GM21529 (cell line): ENCODE results near the gene ARHGAP26.

Experiments used
- ATAC-seq: cut with Tn5 transposase; IDR thresholded peaks from one replicate; pipeline ENCODE4 v1.9.1; 2021; ENCODE audit not compliant: unreplicated experiment

ARHGAP26 gene

GRCh38 chr5:143225511-143225910 is 455.3 kb downstream of the ARHGAP26 start:
- ATAC-seq = no peak

DNA sequence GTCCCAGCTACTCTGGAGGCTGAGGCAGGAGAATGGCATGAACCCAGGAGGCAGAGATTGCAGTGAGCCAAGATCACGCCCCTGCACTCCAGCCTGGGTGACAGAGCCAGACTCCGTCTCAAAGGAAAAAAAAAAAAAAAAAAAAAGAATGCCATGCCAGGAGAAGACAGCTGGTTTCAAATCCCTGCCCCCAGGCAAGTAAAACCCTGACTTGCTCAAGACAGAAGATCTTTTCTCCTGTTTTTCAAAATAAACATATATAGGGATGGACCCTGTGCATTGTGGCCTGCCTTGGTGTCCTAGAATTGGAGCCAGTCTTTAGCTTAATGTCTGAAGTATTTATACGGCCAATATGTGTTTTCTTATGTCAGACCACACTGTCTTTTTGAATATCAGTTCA is 456.2 kb downstream of the ARHGAP26 start:
- no peak for ATAC-seq

DNA sequence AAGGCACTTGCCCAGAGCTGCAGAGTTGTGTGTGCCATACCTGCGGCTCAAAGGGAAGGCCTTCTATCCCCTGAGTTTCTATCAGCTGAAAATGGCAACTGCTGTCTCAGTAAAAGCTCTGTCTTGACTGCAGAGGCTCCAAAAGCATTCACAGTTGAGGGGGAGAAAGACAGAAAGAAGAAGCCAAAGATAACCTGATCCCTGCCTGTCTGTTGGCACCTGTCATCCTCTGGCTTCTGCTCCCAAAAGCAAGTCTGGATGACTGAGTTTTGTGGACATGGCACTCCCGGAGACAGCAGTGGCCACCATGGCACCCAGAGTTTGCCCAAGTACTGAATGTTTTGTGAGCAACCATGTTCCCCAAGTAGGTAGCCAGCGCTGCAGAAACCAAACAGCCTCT is 456.7 kb downstream of the ARHGAP26 start:
- ATAC-seq = no peak

DNA sequence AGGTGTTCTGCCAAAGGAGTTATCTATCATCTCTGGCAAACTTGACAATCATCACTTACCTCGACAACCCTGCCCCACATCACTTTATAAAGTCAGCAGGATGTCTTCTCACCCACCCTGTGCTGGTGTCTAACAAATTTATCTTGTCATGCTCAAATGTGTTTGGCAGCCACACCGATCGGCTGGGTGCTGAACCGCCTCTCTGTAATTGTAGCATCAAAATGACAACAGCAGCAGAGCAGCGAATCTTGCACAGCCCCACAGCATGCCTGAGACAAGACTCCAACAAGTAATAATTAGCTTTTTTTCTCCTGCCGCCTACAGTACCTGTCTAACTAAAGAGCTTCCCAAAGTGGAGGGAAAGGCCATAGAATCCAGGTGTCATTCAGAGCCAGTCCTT is 457.1 kb downstream of the ARHGAP26 start:
- no peak for ATAC-seq

DNA sequence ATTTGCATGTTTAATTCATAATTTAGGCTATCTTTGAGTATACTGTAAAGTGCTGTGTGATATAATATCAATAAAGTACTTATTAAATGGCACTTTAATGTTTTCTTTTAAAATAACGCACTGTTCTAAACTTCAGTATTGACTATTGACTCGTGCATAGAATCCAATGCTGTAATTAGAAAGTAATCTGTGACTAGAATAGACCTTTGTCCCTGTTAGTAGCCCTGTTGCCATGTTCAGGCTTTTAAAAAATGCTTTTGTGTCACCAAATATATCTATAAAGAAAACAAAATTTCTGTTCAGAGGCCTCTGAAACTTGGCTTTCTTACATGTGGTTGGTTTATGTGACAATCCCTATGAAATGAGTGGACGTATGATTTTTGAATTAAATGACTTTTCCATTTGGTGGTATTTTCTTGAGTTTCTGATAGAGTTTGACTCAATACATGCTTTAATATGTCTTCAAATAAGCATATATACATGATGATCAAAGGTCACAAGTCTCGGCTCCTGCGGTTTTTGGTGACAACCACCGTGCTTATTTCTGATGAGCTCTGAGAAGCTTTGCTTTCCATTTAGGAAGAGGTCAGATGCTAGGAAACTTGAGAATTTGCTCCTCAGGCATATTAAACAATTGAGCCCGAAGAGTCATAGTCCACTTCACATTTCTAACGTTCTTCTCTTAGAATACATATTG is 458.6 kb downstream of the ARHGAP26 start:
- ATAC-seq = no peak

GRCh38 chr5:143229426-143229895 is 459.3 kb downstream of the ARHGAP26 start:
- ATAC-seq = peak; percentile 39

DNA sequence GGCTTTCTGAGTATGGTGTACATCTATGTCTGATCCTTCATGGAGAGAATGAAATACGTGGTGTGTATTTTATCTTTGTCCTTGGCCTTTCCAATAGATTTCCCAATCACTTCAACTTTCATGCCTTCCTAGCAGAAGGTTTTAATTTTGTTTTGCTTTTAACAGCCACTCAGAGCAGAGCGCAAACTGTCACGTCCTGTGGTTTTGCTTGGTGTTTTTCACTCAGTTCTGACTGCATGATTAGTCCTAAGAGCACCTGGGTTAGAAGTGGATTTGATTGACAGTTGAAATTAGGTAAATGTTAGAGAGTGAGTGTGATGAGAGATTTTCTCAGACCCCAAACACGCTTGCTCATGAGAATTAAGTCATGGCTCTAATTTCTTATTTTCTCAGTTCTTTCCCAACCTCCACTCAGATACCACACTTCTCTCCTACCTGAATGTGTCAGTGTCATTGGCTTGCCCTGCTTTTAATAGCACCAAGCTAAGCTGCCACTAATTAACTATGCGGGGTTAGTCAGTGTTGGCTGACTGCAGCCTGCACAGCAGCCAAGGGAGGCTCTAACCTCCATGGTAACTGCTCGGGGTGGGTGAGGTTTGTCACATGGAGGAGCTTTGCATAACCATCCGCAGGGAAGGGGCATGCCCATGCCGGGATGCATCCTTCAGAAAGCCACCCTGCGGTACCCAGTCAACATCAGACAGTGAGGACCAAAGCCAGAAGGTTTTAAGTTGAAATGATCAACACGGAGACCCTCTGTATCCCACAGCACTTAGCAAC is 459.9 kb downstream of the ARHGAP26 start:
- ATAC-seq = peak; percentile 89

DNA sequence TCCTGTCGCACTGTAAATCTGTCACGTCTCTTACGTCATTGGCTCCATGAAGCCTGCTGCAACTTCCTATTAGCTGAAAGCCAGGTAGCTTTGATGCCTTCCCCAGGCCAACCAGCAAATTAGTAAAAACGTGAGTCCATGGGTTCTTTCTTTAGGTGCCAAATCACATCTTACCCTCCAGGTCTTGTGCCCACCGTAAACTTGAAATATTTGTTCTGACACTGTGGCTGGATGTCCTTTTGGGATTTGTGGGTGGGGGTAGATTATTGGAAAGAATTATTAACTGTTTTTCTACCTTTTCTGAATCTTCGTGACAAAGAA is 460.5 kb downstream of the ARHGAP26 start:
- ATAC-seq = no peak

DNA sequence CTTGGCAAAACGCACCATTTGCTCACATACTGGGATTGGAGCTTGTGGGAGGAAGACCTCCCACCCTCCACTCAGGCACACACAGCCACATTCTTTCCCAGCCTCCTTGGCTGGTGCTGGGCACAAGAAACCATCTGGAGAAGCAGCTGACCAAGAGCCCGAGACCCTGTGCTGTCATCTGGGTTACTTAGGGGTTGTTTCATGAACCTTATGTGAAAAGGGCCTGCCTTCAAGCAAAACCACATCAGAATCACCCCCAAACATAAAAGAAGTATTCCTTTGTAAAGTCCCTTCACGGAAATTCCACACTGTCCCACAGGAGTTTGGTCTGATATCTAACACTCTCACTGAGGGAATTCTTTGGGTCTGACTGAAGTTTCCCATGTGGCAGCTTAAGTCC is 461.2 kb downstream of the ARHGAP26 start:
- ATAC-seq = no peak

- no peak for ATAC-seq
Measured at GRCh38 chr5:143231973-143232812, 462.0 kb downstream of the ARHGAP26 start.

- no peak for ATAC-seq
Measured at GRCh38 chr5:143233031-143233430, 462.9 kb downstream of the ARHGAP26 start.

- no peak for ATAC-seq
Measured at GRCh38 chr5:143234162-143234842, 464.1 kb downstream of the ARHGAP26 start.

GRCh38 chr5:143235423-143235822 is 465.2 kb downstream of the ARHGAP26 start:
- ATAC-seq = no peak

GRCh38 chr5:143236682-143237081 is 466.5 kb downstream of the ARHGAP26 start:
- ATAC-seq = no peak

- ATAC-seq = no peak
Measured at GRCh38 chr5:143237664-143238063, 467.5 kb downstream of the ARHGAP26 start.

GRCh38 chr5:143238620-143239019 is 468.4 kb downstream of the ARHGAP26 start:
- ATAC-seq = no peak

DNA sequence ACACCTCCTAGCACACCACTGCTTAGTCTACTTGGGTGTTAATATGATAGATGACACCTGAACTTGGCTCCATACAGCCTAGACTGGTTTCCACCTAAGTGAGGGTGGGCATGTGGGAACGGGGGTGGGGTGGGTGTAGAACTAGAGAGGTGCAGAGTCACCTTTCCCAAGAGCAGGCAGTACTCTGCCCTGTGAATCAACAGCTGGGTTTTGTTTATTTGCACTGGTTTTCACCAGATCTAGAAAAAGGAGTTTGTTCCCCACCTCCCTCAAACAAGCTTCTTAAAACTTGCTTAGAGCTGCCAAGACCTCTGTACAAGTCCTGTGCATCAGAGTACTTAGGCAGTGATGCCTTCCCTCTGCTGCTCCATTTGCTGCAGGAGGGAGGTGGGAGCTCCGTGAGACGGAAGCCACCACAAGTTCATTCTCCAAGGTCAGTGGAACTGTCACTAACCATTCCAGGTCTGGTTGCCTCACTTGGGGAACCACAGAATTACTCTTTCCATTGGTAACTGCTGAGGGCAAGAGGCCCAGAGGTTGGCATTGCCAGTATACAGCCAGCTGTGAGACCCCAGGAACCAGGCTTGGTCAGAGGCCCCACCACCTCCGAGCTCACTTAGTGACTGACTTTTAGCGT is 469.8 kb downstream of the ARHGAP26 start:
- no peak for ATAC-seq

DNA sequence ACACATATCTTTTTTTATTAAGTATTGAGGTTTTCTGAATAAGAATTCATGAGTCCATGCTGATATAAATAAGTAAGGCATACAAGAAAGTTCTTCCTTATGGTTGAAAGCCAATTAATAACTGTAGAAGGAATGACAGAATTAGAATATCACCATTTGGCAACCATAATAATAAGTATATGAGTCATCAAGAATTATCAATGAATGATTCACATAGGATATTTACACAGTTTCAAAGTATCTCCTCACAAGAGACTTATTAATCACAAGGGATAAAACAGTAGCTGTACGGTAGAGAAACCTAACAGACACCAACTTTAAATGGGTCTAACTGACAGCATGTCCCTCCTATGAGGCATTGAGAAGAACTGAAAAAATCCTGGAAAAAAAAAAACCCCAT is 471.7 kb downstream of the ARHGAP26 start:
- ATAC-seq = no peak

GRCh38 chr5:143243103-143243502 is 472.9 kb downstream of the ARHGAP26 start:
- ATAC-seq = no peak

- no peak for ATAC-seq
Measured at GRCh38 chr5:143244000-143244736, 474.0 kb downstream of the ARHGAP26 start.
